ENCODE results near the gene DHRSX.
"Not testable (repeated sequence)": the region's sequence is repeated elsewhere in the genome, so short reads cannot be mapped to it uniquely, and the experiment has no call there.

DHRSX gene

GRCh38 chrX:2474280-2474962 lies 26.4 kb downstream of the DHRSX start:
- Histone ChIP-seq H3K27me3 (ENCODE audit: low read length) (no peaks in the 10 kb centered on the region), H3K9me3 (ENCODE audit: insufficient read depth, low read length) (no peaks in the 10 kb centered on the region), H3K79me2 (ENCODE audit: insufficient read depth, low read length) (no peaks in the 10 kb centered on the region; the same call in 1 of the 2 replicates), H4K20me1 (ENCODE audit: low read depth, low read length) (no peaks in the 10 kb centered on the region), H3K36me3 (ENCODE audit: low read length) (no peaks in the 10 kb centered on the region), H2AFZ (ENCODE audit: low read depth, low read length, severe bottlenecking) (no peak overlapping the region), H3K9ac (ENCODE audit: low read length) (no peak overlapping the region), H3K9me2 (replicated peaks; ENCODE audit: insufficient read depth, low read length) (no peaks in the 10 kb centered on the region), H3F3A (ENCODE audit: insufficient read depth) (no peaks in the 10 kb centered on the region), H3K27ac (ENCODE audit: low read depth, low read length) (no peak overlapping the region), H3K4me2 (ENCODE audit: low read depth, low read length, poor library complexity, severe bottlenecking) (no peak overlapping the region), H3K4me3 (ENCODE audit: insufficient read depth, low read length, poor library complexity, severe bottlenecking) (no peak overlapping the region)
- TF ChIP-seq EZH2phosphoT487 (conservative IDR thresholded peaks at IDR 0.05; ENCODE audit: low read length) (no peak), CTCF (IDR thresholded peaks at IDR 0.05; ENCODE audit: insufficient read depth, low read length, poor library complexity, severe bottlenecking) (no peak)

GRCh38 chrX:2473064-2473463 lies 27.7 kb downstream of the DHRSX start:
- not testable (repeated sequence) for H3K36me3 ChIP-seq (ENCODE audit: low read length); H3K4me2 ChIP-seq (ENCODE audit: low read depth, low read length, poor library complexity, severe bottlenecking); H3K9ac ChIP-seq (ENCODE audit: low read length)

GRCh38 chrX:2471641-2472040 lies 29.1 kb downstream of the DHRSX start:
- no peaks in the 10 kb centered on the region for H3K36me3 ChIP-seq (ENCODE audit: low read length)
- TF ChIP-seq CTCF (IDR thresholded peaks at IDR 0.05; ENCODE audit: insufficient read depth, low read length, poor library complexity, severe bottlenecking) = no peak
- no peak for TF ChIP-seq EZH2phosphoT487 (conservative IDR thresholded peaks at IDR 0.05; ENCODE audit: low read length)
- no peaks in the 10 kb centered on the region; the same call in 1 of the 2 replicates for H3K79me2 ChIP-seq (ENCODE audit: insufficient read depth, low read length)
- no peaks in the 10 kb centered on the region for H3K27me3 ChIP-seq (ENCODE audit: low read length)
- H4K20me1 ChIP-seq (ENCODE audit: low read depth, low read length) = no peaks in the 10 kb centered on the region
- no peak overlapping the region for H3K4me3 ChIP-seq (ENCODE audit: insufficient read depth, low read length, poor library complexity, severe bottlenecking)
- H3K4me2 ChIP-seq (ENCODE audit: low read depth, low read length, poor library complexity, severe bottlenecking) = no peak overlapping the region
- no peaks in the 10 kb centered on the region for H3K9me2 ChIP-seq (replicated peaks; ENCODE audit: insufficient read depth, low read length)
- H3K9ac ChIP-seq (ENCODE audit: low read length) = no peak overlapping the region
- no peak overlapping the region for H3K27ac ChIP-seq (ENCODE audit: low read depth, low read length)
- no peak overlapping the region for H2AFZ ChIP-seq (ENCODE audit: low read depth, low read length, severe bottlenecking)
- H3F3A ChIP-seq (ENCODE audit: insufficient read depth) = no peaks in the 10 kb centered on the region
- no peaks in the 10 kb centered on the region for H3K9me3 ChIP-seq (ENCODE audit: insufficient read depth, low read length)

More at GRCh38 chrX:2473064-2473463, 27.7 kb downstream of the DHRSX start:
- not testable (repeated sequence) for H3K9me3 ChIP-seq (ENCODE audit: insufficient read depth, low read length); H4K20me1 ChIP-seq (ENCODE audit: low read depth, low read length); H3F3A ChIP-seq (ENCODE audit: insufficient read depth); H3K27ac ChIP-seq (ENCODE audit: low read depth, low read length); H3K27me3 ChIP-seq (ENCODE audit: low read length); H3K79me2 ChIP-seq (ENCODE audit: insufficient read depth, low read length); H2AFZ ChIP-seq (ENCODE audit: low read depth, low read length, severe bottlenecking); H3K9me2 ChIP-seq (replicated peaks; ENCODE audit: insufficient read depth, low read length); H3K4me3 ChIP-seq (ENCODE audit: insufficient read depth, low read length, poor library complexity, severe bottlenecking)

GRCh38 chrX:2471126-2471525 lies 29.6 kb downstream of the DHRSX start:
- not testable (repeated sequence) for H3K79me2 ChIP-seq (ENCODE audit: insufficient read depth, low read length); H3F3A ChIP-seq (ENCODE audit: insufficient read depth); H3K27ac ChIP-seq (ENCODE audit: low read depth, low read length); H3K9me3 ChIP-seq (ENCODE audit: insufficient read depth, low read length); H3K4me3 ChIP-seq (ENCODE audit: insufficient read depth, low read length, poor library complexity, severe bottlenecking); H3K27me3 ChIP-seq (ENCODE audit: low read length); H4K20me1 ChIP-seq (ENCODE audit: low read depth, low read length); H3K9me2 ChIP-seq (replicated peaks; ENCODE audit: insufficient read depth, low read length); H3K4me2 ChIP-seq (ENCODE audit: low read depth, low read length, poor library complexity, severe bottlenecking); H2AFZ ChIP-seq (ENCODE audit: low read depth, low read length, severe bottlenecking); H3K9ac ChIP-seq (ENCODE audit: low read length); H3K36me3 ChIP-seq (ENCODE audit: low read length)

GRCh38 chrX:2469852-2470251 lies 30.9 kb downstream of the DHRSX start:
- not testable (repeated sequence) for H2AFZ ChIP-seq (ENCODE audit: low read depth, low read length, severe bottlenecking); H3K79me2 ChIP-seq (ENCODE audit: insufficient read depth, low read length); H3K4me2 ChIP-seq (ENCODE audit: low read depth, low read length, poor library complexity, severe bottlenecking); H3K9me2 ChIP-seq (replicated peaks; ENCODE audit: insufficient read depth, low read length); H3K27me3 ChIP-seq (ENCODE audit: low read length); H3K27ac ChIP-seq (ENCODE audit: low read depth, low read length); H3K9me3 ChIP-seq (ENCODE audit: insufficient read depth, low read length); H4K20me1 ChIP-seq (ENCODE audit: low read depth, low read length); H3K36me3 ChIP-seq (ENCODE audit: low read length); H3K9ac ChIP-seq (ENCODE audit: low read length); H3F3A ChIP-seq (ENCODE audit: insufficient read depth); H3K4me3 ChIP-seq (ENCODE audit: insufficient read depth, low read length, poor library complexity, severe bottlenecking)

Measured in SU-DHL-6 (cell line).